ENCODE results near the gene VPS13A.

- TF ChIP-seq POLR2A (IDR thresholded peaks at IDR 0.05; ENCODE audit: low read length) (no peak), GATA1 (IDR thresholded peaks at IDR 0.05; ENCODE audit: low read depth, low read length) (no peak)
Measured at GRCh38 chr9:77194423-77194822, 17.1 kb downstream of the VPS13A start.
